GM10248 (cell line): ENCODE measurements around the gene BARHL2.

ENCODE experiments used
- CTCF ChIA-PET: fragments of 300-600 bp; sonication (Branson Sonifier 250); formaldehyde crosslinking; extraction: SDS; loops from one replicate; lab custom pipeline; 2021; ENCODE audit warnings: antibody characterized with exemption; lab: Yijun Ruan, JAX
- POLR2A ChIA-PET: fragments of 350-650 bp; sonication (Branson Sonifier 250); formaldehyde crosslinking; extraction: SDS; loops from one replicate; lab custom pipeline; 2020; ENCODE audit warnings: antibody characterized with exemption; lab: Yijun Ruan, JAX
- DNase-seq: peaks from one replicate; pipeline ENCODE4 v3.0.0; 2012; ENCODE audit errors: extremely low spot score
- CTCF ChIP-seq: IDR thresholded peaks from 2 replicates; pipeline ENCODE4 v1.5.1; 2012; ENCODE audit warnings: mild to moderate bottlenecking, low read depth; ENCODE audit errors: extremely low read depth, missing control alignments, control extremely low read depth

BARHL2 gene

GRCh38 chr1:90716552-90717355, at the start of gene BARHL2:
TSS of gene BARHL2 (minus strand) at chr1:90717302. CDS start at chr1:90717195, 107 bp downstream.
- ChIA-PET POLR2A (no interaction called here), CTCF (no interaction called here)
- no peak for DNase-seq
- TF ChIP-seq CTCF = no peak

- no peak for DNase-seq
- POLR2A ChIA-PET = no interaction called here
- no peak for TF ChIP-seq CTCF
- CTCF ChIA-PET = interaction anchor here (1.0 to 1.2 kb wide), 2 partner anchors 9 to 42 kb away, joined by 3 read pairs; no protein-coding TSS in a partner anchor
Observed at GRCh38 chr1:90763930-90764329, 46.8 kb upstream of the BARHL2 start.

- ChIA-PET POLR2A (no interaction called here), CTCF (interaction anchor here (1.0 to 1.2 kb wide), 2 partner anchors 10 to 42 kb away, joined by 3 read pairs; no protein-coding TSS in a partner anchor)
- no peak for DNase-seq
- no peak for TF ChIP-seq CTCF
Observed at GRCh38 chr1:90763506-90763905, 46.4 kb upstream of the BARHL2 start.

GRCh38 chr1:90761781-90762589, 44.9 kb upstream of the BARHL2 start:
- no peak for DNase-seq
- no peak for TF ChIP-seq CTCF
- ChIA-PET POLR2A (no interaction called here), CTCF (no interaction called here)

GRCh38 chr1:90761156-90761555, 44.1 kb upstream of the BARHL2 start:
- no peak for DNase-seq
- ChIA-PET CTCF (interaction anchor here (1.3 to 1.4 kb wide), 2 partner anchors 14 to 37 kb away, joined by 3 to 4 read pairs; no protein-coding TSS in a partner anchor), POLR2A (no interaction called here)
- TF ChIP-seq CTCF = no peak

- POLR2A ChIA-PET = no interaction called here
- no peak for TF ChIP-seq CTCF
- DNase-seq = no peak
- CTCF ChIA-PET = interaction anchor here (1.4 kb wide), 1 partner anchor 15 kb away, joined by 3 read pairs; no protein-coding TSS in a partner anchor
Observed at GRCh38 chr1:90753556-90753955, 36.5 kb upstream of the BARHL2 start.
